Ovary (tissue), 3 donors: ENCODE data around the gene DOCK1.

Experiments used
- EP300 ChIP-seq: sonication (generic); formaldehyde crosslinking; IDR thresholded peaks from one replicate; pipeline ENCODE4 v1.6.1; 2017; ENCODE audit warnings: antibody characterized with exemption
- POLR2A ChIP-seq: fragments of 450-650 bp; IDR thresholded peaks from one replicate; pipeline ENCODE4 v1.6.1; 2017; ENCODE audit warnings: antibody characterized with exemption, mild to moderate bottlenecking, moderate library complexity
- TF ChIP-seq, protein P1 (sequence below), 3 donors: fragments of 450-650 bp in 2 of 3; fragments of 200-600 bp in 1 of 3; IDR thresholded peaks; one replicate each; pipeline versions ENCODE4 v1.5.1 to v1.8.0; 2016 to 2022; ENCODE audit warnings: antibody characterized with exemption in 3 of 3, mild to moderate bottlenecking in 1 of 3
- donor health status: DM: no; HTN: no; CAD: no.

DNA sequence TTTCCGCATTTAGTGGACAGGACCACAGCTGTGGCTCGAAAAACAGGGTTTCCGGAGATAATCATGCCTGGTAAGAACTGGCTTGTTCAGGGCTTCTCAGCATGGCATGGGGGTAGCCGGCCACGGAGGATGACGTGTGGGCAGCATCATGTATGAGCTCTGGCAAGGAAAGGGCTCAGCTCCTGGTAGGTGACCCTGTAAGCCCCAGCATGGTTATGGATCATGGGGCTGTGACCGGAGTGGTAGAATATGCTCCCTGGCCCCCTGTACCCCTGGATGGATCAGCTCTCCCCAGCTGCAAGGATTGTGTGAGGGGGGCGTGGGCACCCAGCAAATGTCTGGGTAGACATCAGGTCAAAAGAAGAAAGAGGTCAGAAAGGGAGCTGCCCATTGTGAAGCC, 113.5 kb downstream of the DOCK1 start:
- TF ChIP-seq, protein P1, sequence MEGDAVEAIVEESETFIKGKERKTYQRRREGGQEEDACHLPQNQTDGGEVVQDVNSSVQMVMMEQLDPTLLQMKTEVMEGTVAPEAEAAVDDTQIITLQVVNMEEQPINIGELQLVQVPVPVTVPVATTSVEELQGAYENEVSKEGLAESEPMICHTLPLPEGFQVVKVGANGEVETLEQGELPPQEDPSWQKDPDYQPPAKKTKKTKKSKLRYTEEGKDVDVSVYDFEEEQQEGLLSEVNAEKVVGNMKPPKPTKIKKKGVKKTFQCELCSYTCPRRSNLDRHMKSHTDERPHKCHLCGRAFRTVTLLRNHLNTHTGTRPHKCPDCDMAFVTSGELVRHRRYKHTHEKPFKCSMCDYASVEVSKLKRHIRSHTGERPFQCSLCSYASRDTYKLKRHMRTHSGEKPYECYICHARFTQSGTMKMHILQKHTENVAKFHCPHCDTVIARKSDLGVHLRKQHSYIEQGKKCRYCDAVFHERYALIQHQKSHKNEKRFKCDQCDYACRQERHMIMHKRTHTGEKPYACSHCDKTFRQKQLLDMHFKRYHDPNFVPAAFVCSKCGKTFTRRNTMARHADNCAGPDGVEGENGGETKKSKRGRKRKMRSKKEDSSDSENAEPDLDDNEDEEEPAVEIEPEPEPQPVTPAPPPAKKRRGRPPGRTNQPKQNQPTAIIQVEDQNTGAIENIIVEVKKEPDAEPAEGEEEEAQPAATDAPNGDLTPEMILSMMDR (IDR thresholded peaks at IDR 0.05) = no peak
- TF ChIP-seq POLR2A (no peak), EP300 (no peak)
